GM18526 (cell line): ENCODE data around the gene SCT.

Experiments
- POLR2A ChIP-seq: IDR thresholded peaks from 3 replicates; pipeline ENCODE4 v1.6.1; 2011; ENCODE audit not compliant: insufficient read length; ENCODE audit errors: extremely low read depth

Gene SCT

DNA sequence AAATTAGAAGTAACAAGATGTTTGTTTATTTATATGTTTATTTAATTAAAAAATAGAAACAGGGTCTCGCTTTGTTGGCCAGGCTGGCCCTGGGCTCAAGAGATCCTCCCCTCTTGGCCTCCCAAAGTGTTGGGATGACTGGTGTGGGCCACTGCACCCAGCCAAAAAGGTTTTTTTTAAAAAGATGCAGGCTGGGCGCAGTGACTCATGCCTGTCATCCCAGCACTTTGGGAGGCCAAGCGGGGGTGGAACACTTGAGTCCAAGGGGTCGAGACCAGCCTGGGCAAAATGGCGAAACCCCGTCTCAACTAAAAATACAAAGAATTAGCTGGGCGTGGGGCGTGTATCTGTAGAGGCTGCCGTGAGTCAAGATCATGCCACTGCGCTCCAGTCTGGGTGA lies 23.5 kb upstream of the SCT start:
- no peak for TF ChIP-seq POLR2A

DNA sequence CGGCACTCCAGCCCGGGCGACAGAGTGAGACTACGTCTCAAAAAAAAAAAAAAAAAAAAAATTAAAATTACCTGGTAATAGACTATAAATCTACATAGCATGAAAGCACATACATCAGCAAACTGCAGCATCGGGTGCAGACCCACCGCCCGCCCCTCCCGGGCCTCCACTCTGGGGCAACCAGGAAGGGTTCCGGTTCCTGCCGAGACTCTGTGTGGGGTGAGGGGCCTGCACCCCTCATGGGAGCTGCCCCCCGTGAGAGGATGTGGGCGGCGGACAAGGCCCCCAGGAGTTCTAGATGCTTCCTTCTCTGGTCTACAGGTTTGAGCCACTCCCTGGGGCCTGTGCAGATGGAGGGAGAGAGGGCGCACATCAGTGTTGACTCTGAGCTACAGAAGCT lies 19.2 kb upstream of the SCT start:
- no peak for TF ChIP-seq POLR2A

DNA sequence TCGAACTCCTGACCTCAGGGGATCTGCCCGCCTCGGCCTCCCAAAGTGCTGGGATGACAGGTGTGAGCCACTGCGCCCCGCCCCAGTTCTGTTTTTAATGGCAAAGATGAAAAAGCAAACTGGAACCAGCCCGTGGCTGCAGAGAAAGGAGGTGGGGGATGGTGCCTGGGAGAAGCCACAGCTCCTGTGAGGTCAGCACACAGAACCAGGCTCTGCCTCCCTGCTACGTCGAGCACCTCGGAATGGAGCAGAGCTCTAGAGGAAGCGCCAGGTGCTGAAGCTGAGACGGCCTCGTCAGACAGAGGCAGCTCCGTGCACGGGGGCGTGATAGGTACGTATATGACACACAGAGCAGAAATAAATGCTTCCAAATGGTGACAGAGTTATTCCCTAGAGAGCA lies 18.6 kb upstream of the SCT start:
- TF ChIP-seq POLR2A: no peak

DNA sequence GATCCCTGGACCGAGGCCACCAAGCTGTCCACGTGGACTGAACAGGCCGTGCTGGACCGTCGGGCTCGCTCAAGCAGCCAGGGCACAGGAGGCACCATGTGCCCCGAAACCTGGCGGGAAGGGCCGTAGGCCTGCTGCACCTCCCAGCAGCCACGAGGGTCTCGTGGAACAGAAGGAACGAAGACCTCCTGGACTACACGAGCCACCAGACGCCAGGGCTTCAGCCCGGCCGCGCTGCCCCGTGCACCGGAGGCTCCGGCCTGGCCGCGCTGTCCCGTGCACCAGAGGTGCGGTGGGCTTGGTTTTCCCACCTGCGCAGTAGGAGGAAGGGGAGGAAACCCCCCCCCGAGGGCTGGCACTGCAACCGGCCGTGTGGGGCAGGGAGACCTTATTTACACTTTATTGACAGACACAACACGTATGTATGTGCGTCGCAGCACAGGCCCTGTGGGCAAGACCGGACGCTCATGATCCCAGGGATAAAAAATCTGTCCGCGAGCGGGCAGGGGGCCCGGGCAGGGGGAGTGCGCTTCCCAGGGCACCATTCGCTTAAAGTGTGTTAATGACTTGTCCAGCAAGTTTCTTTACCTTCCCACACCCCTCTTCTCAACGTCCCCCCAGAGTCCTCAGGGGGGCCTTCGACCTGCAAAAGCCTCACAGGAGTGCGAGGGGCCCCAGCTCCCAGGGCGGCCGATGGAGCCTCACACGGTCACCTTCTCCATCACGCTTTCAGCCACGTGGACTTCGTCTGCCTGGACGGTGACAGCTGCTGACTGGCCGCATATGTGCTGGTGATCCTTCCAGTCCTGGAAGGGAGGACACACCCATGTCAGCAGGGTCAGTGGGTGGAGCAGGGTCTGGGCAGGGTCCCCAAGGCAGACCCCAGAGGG lies 17.1 kb upstream of the SCT start:
- no peak for TF ChIP-seq POLR2A

- TF ChIP-seq POLR2A: no peak
Observed at GRCh38 chr11:643366-643765, 16.4 kb upstream of the SCT start.

- no peak for TF ChIP-seq POLR2A
Observed at GRCh38 chr11:641806-642370, 14.9 kb upstream of the SCT start.

GRCh38 chr11:640021-640706 lies 13.2 kb upstream of the SCT start:
- TF ChIP-seq POLR2A: no peak

DNA sequence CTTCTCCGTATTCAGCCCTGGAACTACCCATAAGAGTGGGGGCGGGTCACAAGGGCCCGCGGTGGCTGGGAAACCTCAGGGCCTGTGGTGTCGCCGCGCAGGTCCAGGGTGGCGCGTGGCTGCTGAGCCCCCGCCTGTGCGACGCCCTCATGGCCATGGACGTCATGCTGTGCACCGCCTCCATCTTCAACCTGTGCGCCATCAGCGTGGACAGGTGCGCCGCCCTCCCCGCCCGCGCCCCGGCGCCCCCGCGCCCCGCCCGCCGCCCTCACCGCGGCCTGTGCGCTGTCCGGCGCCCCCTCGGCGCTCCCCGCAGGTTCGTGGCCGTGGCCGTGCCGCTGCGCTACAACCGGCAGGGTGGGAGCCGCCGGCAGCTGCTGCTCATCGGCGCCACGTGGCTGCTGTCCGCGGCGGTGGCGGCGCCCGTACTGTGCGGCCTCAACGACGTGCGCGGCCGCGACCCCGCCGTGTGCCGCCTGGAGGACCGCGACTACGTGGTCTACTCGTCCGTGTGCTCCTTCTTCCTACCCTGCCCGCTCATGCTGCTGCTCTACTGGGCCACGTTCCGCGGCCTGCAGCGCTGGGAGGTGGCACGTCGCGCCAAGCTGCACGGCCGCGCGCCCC lies 12.5 kb upstream of the SCT start:
- TF ChIP-seq POLR2A: no peak

GRCh38 chr11:638631-639331 lies 11.8 kb upstream of the SCT start:
- no peak for TF ChIP-seq POLR2A

DNA sequence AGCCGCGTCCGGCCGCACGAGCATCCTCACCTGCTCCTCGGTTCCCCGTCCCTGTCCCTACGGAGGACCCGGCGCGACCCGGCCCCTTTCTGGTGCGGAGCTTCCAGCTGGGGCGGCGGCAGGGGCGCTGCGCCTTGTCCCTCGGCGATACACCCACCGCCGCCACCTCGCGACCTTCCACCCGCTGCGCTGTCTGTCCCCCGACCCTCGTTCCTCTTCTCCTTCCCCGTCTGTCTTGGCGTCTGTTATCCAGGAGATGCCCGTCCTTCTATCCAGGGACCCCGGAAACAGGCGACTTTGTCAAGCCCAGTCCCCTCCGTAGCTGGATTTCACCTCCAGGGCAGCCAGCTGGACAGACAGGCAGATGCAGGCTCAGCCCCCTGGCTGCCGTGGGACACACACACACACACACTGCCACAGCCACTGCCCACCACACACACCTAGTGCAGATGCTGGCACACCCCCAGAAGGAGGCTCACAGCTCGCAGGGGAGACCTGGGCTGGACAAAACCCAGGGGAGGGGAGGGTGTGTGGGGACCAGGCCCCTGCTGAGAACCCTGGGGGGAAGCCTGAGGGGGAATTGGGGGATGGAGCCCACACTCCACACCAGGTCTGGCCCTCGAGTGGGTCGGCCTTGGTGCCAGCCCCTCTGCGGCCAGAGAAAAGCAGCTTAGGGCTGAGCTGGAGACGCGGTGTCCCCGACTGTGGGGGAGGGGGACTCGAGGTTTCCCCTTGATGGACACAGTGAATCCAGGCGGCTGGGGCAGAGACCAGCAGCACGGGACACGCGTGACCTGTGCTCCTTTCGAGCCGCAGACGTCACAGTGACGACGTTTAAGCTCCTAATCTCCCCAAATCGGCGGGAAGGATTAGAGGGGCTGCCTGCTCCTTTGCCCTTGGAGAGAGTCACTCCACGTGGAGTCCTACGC lies 10.9 kb upstream of the SCT start:
- TF ChIP-seq POLR2A: no peak

DNA sequence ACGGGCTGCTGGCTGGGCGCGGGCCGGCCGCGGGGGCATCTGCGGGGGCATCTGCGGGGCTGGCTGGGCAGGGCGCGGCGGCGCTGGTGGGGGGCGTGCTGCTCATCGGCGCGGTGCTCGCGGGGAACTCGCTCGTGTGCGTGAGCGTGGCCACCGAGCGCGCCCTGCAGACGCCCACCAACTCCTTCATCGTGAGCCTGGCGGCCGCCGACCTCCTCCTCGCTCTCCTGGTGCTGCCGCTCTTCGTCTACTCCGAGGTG lies 10.3 kb upstream of the SCT start:
- TF ChIP-seq POLR2A: no peak

DNA sequence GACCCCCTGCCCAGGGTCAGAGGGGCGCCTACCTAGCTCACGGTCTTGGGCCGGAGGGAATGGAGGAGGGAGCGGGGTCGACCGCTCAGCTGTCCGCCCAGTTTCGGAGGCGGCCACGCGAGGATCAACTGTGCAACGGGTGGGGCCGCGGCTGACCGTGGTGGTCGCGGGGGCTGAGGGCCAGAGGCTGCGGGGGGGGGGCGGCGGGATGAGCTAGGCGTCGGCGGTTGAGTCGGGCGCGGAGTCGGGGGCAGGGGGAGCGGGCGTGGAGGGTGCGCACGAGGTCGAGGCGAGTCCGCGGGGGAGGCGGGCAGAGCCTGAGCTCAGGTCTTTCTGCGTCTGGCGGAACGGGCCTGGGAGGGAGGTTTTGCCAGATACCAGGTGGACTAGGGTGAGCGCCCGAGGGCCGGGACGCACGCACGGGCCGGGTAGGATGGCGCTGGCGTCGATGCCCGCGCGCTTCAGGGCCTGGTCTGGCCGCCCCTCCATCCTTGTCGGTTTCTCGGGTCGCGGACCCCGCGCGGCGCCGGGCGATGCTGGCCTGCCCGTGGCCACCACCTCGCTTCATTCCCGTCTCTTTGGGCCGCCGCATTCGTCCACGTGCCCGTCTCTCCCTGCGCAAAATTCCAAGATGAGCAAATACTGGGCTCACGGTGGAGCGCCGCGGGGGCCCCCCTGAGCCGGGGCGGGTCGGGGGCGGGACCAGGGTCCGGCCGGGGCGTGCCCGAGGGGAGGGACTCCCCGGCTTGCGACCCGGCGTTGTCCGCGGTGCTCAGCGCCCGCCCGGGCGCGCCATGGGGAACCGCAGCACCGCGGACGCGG lies 9.7 kb upstream of the SCT start, which contains the start of gene DRD4:
Gene DRD4, plus strand, starts transcription at position 759 of the 822 bp plus-strand sequence. Its CDS starts 36 bp downstream, at position 795.
- TF ChIP-seq POLR2A: no peak

- no peak for TF ChIP-seq POLR2A
Observed at GRCh38 chr11:635945-636510, 9.0 kb upstream of the SCT start.
